ENCODE data around the gene PTPRN2.
"Not testable (repeated sequence)": the region's sequence is repeated elsewhere in the genome, so short reads cannot be mapped to it uniquely, and the experiment has no call there.

The PTPRN2 gene

GRCh38 chr7:158357106-158357897 is 230.3 kb downstream of the PTPRN2 start:
- DNase-seq (ENCODE audit: low spot score), result no peak
- in situ Hi-C loops (cut with MboI; ENCODE audit: low pct_unique_long_range_greater_than_20kb, low sequenced_read_pairs, unreplicated experiment), result no loop called here
- TF ChIP-seq CTCF (IDR thresholded peaks at IDR 0.05; ENCODE audit: extremely low read depth, insufficient read depth, missing control alignments), result no peak

- no peak for DNase-seq (ENCODE audit: low spot score)
- no peak for TF ChIP-seq CTCF (IDR thresholded peaks at IDR 0.05; ENCODE audit: extremely low read depth, insufficient read depth, missing control alignments)
- in situ Hi-C loops (cut with MboI; ENCODE audit: low pct_unique_long_range_greater_than_20kb, low sequenced_read_pairs, unreplicated experiment), result no loop called here
Measured at GRCh38 chr7:158356454-158356853, 231.2 kb downstream of the PTPRN2 start.

- in situ Hi-C loops (cut with MboI; ENCODE audit: low pct_unique_long_range_greater_than_20kb, low sequenced_read_pairs, unreplicated experiment), result no loop called here
- no peak for DNase-seq (ENCODE audit: low spot score)
Measured at GRCh38 chr7:158355456-158356065, 232.1 kb downstream of the PTPRN2 start.

GRCh38 chr7:158354861-158355260 is 232.8 kb downstream of the PTPRN2 start:
- DNase-seq (ENCODE audit: low spot score), result no peak
- TF ChIP-seq CTCF (IDR thresholded peaks at IDR 0.05; ENCODE audit: extremely low read depth, insufficient read depth, missing control alignments), result no peak
- in situ Hi-C loops (cut with MboI; ENCODE audit: low pct_unique_long_range_greater_than_20kb, low sequenced_read_pairs, unreplicated experiment), result no loop called here

More at GRCh38 chr7:158355456-158356065, 232.1 kb downstream of the PTPRN2 start:
- TF ChIP-seq CTCF (IDR thresholded peaks at IDR 0.05; ENCODE audit: extremely low read depth, insufficient read depth, missing control alignments), result no peak

- DNase-seq (ENCODE audit: low spot score), result no peak
- peak; percentile 36 for TF ChIP-seq CTCF (IDR thresholded peaks at IDR 0.05; ENCODE audit: extremely low read depth, insufficient read depth, missing control alignments)
- in situ Hi-C loops (cut with MboI; ENCODE audit: low pct_unique_long_range_greater_than_20kb, low sequenced_read_pairs, unreplicated experiment), result no loop called here
Measured at GRCh38 chr7:158353606-158354570, 233.7 kb downstream of the PTPRN2 start.

GRCh38 chr7:158351899-158352729 is 235.5 kb downstream of the PTPRN2 start:
- DNase-seq (ENCODE audit: low spot score); in situ Hi-C loops (cut with MboI; ENCODE audit: low pct_unique_long_range_greater_than_20kb, low sequenced_read_pairs, unreplicated experiment): not testable (repeated sequence)
